PC-3 (cell line): ENCODE data around the gene ALPK3.

Experiments
- EZH2phosphoT487 ChIP-seq: fragments of 300-600 bp; sonication (generic); IDR thresholded peaks from 2 replicates; pipeline ENCODE4 v1.6.1; 2018; ENCODE audit warnings: mild to moderate bottlenecking, antibody characterized with exemption, low read length, borderline replicate concordance
- TF ChIP-seq, protein P1 (sequence below): fragments of 300-600 bp; sonication (generic); conservative IDR thresholded peaks from 2 replicates; pipeline ENCODE4 v1.5.1; 2017; ENCODE audit warnings: antibody characterized with exemption, low read depth, mild to moderate bottlenecking, low read length

DNA sequence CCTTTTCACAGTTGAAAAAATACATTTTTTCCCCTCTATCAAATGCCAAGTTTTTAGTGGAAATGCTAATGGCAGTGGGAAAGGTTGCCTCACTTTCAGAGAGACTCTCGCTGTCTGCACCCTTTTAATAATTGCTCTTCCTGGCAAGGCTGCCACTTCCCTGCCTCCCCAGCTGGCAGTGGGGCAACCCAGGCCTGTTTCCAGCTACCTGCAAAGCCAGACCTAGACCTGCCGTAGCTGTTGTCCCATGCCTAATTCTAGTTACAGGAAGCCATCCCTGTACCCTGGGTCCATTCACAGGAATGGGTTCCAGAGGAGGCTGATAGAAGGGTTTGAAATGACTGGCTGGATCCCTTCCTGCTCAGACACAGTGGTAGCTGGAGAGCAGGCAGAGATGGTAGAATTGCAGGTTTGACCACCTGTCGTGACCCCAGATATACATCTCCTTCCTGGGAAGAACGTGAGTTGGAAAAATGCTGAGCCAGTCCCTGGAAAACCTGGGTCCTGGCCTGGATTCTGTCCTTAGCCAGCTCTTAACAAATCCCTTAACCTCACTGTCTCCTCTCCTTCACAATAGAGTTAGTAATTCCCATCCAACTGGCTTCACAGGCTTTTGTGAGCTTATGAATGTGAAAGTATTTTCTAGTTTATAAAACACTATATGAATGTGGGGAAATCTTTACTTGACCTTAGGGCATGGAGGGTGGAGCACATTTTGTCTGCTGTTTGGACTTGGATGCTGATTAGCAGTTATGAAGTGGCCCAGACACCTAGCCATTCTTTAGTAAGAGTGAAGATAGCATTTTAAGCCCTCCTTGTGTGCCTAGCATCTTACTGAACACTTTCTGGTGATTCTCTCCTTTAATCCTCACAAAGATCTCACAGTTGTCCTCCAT lies 12.9 kb upstream of the ALPK3 start:
- TF ChIP-seq, protein P1, sequence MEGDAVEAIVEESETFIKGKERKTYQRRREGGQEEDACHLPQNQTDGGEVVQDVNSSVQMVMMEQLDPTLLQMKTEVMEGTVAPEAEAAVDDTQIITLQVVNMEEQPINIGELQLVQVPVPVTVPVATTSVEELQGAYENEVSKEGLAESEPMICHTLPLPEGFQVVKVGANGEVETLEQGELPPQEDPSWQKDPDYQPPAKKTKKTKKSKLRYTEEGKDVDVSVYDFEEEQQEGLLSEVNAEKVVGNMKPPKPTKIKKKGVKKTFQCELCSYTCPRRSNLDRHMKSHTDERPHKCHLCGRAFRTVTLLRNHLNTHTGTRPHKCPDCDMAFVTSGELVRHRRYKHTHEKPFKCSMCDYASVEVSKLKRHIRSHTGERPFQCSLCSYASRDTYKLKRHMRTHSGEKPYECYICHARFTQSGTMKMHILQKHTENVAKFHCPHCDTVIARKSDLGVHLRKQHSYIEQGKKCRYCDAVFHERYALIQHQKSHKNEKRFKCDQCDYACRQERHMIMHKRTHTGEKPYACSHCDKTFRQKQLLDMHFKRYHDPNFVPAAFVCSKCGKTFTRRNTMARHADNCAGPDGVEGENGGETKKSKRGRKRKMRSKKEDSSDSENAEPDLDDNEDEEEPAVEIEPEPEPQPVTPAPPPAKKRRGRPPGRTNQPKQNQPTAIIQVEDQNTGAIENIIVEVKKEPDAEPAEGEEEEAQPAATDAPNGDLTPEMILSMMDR, result no peak
- no peak for TF ChIP-seq EZH2phosphoT487
